DMS153 (cell line): ENCODE measurements around the gene NAALADL2.
"Not testable (repeated sequence)": the region's sequence is repeated elsewhere in the genome, so short reads cannot be mapped to it uniquely, and the experiment has no call there.

Source experiments
- DNase-seq: peaks from one replicate; lab custom pipeline; 2025; lab: John Stamatoyannopoulos, UW

NAALADL2 gene

DNA sequence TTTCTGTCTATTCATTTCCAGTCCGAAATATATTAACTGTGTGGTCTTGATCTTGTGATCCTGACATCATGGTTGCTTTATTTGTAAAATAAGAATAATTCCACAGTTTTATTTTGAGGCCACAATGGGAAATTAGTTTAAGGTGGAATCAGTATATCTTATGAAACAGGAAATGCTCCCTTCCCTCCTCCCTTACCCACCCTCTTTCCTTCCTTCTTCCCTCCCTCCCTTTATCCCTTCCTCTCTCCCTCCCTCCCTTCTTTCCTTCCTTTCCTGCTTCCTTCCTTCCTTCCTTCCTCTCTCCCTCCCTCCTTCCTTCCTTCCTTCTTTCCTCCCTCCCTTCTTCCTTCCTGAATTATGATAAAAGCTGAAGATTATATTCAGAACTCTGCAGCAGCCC lies 452.3 kb downstream of the NAALADL2 start:
- DNase-seq = no peak

DNA sequence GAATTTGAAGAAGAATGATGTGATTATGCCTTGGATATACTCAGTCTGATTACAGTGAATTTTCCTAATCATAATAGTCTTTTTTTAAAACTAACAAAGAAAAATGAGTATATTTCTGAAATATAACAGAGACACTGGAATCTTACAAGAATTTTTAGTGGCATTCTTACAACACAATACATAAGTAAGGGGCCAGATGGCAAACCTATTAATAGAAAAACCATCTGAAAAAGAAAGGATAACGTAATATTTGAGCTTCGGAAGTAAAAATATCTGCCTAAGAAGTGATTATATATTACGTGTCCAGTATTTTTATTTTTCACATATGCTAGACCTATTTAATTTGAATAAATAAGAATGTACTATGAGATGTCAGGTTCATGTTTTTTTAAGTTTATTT lies 452.8 kb downstream of the NAALADL2 start:
- no peak for DNase-seq

DNA sequence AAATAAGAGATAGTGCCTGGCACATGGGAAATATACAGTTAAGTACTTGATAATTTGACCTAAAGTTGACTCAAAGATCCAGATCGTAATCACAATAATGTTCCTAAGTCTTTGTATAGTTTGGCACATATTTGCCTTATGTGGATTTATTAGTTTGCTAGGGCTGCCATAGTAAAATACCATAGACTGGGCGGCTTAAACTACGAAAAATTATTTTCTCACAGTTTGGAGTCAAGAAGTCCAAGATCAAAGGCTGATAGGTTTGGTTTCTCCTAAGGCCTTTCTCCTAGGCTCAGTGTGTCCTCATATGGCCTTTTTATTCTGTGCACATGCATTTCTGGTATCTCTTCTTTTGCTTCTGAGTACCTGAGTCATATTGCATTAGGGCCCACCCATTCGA lies 453.7 kb downstream of the NAALADL2 start:
- DNase-seq = no peak

DNA sequence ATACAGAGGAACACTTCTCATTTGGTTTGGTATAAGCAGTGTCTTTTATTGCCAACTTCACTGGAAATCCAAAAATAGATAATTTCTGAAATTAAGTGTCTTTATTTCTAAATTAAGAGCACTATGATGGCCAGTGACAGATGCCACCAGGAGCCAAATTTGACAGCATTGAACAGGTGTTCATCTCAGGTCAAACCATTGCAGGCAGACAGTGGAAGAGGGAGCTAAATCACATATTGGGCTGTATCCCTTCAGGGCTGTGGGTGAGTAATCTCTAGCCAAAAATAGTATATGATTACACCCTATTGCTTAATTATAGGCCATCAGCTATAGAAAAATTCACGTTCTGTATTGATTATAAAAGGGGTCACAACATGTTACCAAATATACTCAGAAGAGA lies 457.7 kb downstream of the NAALADL2 start:
- no peak for DNase-seq

DNA sequence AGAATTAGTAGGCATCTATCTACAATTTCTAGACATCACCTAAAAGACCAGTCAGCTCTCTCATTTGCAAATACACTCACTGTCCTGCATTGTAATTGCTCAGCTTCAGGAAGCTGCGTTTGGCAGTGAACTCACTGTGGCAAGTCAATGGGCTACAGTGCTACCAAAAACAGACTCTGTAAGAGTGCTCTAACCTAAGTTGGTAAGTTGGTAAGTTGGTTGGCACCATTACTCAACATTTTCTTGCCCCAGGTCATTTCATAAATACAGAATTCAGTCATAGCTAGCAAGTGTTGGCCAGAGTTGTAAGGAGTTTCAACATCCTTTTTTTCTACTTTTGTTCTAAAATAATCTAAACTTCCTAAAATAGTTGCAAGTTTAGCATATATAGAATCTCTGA lies 466.3 kb downstream of the NAALADL2 start:
- no peak for DNase-seq

DNA sequence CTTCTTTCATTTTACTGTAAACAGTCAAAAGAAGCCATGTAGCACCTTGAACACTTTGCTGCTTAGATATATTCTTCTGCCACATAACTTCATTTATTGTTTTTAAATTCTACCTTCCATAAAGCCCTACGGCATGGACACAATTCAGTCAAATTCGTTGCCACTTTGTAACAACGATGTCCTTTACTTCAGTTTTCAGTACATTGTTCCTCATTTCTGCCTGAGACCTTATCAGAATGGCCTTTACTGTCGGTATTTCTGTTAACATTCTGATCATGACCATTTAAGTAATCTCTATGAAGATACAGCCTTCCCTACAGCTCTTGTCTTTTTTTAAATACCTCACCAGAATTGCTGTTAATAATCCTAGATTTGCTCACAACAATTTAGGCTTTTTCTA lies 466.9 kb downstream of the NAALADL2 start:
- DNase-seq = no peak

DNA sequence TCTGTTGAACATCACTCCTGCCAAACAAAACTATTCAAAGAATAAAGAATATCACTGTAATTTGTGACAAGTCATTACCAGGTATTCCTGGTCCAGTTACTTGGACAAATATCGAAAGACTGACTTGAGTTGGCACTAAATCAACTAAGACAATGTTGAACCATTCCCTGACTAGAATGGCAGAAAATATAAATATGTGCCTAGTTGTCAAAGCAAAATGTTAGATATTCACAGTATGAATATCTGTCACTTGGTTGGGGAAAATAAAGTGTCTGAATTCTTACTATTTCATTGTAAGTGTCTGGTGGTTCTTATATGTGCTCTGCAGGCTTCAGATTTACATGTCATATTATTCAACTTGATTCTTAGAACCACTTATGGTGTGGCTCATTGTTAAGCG lies 470.2 kb downstream of the NAALADL2 start:
- DNase-seq = no peak

DNA sequence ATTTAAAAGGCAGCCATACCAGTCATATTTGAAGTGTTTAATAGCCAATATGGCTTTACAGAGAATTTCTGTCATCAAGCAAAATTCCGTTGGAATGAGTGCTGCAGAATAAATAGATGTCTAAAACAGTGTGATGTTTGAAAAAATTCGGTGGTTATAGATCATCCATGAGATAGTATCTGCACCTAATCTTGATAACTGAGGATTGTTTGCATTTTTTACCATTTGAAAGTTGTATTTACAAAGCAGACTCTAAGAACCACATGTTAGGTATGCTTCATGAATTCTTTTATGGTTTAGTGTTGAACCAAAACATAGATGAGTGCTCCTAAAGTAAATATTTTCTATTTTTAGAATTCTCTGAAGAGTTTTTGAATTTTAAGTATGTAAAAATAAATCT lies 476.1 kb downstream of the NAALADL2 start:
- no peak for DNase-seq

DNA sequence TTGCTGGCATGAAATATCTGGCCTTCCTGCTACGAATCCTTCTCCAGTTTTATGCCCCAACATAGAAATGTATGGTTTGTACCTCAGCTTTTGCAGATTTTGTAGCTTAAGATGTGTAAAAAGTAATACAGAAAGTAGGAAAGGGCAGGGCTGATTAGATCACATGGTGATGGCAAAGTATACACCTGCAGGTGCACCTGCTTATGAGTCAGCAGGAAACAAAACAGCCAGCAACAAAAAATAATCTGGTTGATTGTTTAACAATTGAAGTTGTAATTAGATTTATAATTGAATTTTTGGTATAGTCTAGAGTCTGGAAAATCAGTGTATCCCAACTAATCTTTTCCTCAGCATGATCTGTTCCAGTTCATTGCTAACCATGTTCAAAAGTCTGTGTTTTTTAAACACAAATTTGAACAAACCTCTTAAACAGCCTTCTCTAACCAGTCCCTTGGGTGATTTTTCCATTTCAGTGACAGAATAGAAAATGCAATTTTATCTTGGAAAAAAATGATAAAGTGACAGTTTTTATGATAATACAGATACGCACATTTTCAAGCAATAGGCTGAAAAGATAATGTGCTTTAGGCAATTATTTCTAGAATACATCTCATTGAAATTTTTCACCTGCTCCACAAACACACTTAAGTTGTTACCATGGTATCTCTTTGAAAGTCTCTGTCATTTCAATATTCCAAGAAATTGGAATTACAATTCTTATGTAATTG lies 477.4 kb downstream of the NAALADL2 start:
- peak; percentile 31 for DNase-seq

DNA sequence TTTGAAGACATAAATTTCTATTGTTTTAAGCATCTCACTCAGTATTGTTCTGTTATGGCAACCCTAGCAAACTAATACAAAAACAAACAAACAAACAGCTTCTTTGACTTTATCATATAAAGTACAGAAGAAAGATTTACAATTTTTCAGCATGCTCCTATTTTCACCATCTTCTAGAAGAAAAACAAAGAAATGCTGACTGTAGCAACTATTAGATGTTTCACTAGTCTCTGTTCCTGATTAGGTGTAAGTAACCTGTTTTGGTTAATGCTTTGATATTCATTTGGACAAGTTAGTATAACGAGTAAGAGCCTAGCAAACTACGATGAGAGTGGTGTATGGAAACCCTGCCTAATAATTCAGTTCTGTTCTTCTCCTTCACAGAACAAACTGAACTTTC lies 478.5 kb downstream of the NAALADL2 start:
- no peak for DNase-seq

DNA sequence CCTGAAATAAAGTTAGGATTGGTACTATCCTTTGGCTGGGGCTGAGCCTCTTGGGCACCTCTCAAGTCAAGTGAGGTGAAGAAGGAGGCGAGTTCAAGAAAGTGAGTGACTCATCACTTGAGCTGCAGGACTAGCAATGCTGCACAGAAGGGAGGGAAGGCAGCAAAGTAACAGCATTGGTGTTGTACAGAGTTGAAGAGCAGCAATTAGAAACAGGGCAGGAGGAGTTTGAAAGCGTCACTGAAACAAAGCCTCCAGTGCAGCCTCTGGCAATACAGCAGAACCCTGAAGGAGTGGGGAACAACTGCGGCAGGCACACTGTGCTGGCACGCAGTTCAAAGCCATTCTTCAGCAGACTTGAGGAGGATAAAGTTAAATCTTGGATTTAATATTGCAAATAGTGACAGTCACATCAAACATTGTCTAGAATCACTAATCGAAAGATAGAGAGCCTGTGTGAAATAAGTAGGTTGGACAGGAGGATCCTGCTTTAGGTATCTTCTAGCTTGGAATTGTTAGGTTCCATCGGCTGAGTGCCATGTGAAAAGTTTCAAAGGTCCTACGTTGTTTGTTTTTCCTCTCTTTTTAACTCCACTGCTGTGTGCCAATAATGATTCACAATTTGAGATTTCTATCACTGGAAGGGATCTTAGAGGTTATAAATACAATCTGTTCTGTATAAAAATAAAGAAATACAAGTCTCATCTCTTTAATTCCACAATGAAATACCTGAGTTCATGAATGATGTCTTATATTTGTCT lies 479.8 kb downstream of the NAALADL2 start:
- no peak for DNase-seq

DNA sequence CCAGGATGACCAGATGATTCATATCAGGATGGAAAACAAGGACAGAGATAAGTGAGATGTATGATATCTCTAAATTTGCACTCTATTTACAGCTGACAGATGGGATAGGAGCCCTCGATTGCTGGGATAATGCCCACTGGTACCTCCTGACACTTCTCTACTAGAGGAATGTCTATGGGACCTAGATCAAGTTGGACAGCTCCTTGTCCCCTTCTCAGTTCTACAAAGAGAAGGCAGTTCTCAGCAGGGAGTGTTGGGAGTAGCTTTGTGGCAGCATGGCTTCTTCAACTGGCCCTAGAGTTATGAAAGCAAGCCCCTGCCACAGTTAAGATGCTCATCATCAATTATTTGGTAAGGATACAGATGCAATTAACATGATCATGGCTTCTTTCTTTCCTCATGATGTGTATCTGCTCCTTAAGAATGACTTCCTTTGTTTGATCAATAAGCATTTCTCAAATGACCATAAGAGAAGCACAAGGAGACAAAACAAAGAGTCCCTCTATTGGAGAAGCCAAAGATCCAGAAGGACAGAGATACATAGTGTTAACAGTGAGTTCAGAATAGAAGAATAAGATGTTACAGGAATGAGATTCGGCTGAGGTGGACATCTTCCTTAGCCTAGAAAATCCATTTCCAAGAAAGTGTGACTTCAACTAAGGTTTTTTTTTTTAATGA lies 481.3 kb downstream of the NAALADL2 start:
- no peak for DNase-seq

DNA sequence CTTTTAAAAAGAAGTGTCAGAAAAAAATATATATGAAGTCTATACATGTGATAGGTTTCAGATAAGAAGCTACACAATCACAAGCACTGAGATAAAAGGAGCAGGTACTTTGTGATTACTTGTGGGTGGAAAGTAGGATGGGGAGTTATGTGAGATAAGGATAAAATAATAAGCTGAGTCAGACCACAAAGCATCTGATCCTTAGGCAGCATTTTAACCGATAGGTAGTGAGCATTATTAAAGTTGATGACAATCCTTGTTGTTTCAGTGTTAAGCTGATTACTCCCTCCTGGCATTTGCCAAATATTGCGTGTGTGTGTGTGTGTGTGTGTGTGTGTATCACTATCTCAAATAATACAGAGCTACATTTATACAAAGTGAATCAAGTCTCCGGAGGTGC lies 483.1 kb downstream of the NAALADL2 start:
- no peak for DNase-seq

DNA sequence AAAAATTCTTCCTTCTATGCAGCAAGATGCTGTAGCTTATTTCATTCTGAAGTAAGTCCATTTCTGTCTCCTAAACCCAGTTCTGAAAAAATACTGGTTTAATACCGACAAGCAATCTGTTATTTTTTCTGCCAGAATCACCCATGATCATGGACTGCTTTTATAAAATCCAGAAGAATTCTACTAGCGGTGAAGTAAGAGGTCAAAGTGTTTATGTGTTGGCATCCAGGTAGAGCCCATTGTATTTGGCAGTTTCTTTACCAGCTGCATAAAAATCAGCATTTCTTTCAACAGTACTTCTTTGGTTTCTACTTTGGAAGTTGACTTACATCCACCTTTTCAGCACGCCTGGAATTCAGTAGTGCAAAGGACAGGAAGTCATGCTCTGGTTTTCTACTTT lies 484.8 kb downstream of the NAALADL2 start:
- DNase-seq = no peak

DNA sequence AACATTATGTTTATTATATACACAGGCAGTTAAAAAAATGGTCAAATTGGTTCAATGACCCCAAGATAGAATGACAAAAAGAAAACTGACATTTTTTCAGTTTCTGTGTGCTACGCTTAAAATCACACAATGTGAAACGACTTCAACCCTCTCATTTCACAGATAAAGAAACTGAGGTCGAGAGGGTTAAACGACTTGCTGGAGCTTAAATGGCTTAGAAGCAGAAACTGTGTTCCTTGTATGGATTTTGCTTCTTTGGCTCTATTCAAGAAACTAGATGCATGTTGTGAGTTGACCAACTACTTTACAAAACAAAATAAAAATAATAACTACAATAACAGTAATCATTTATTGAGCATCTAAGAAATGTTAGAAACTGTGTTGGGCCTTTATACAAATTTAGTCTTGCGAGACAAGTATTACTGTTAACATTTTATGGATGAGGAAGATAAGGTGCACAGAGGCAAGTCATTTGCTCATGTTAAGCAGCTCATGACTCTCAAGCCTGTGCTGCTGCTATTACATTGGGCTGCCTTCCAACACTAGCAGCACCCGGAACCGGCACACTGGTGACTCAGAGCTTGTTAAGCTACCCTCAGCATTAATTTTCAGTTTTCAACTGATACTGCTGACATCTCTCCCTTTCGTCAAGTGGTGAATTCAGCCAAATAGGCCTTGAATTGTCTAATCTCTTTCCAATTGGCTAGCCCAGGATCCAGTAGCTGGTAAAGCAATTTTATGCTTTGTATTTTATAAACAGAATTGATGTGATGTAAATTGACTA lies 487.6 kb downstream of the NAALADL2 start:
- peak; percentile 83 for DNase-seq

DNA sequence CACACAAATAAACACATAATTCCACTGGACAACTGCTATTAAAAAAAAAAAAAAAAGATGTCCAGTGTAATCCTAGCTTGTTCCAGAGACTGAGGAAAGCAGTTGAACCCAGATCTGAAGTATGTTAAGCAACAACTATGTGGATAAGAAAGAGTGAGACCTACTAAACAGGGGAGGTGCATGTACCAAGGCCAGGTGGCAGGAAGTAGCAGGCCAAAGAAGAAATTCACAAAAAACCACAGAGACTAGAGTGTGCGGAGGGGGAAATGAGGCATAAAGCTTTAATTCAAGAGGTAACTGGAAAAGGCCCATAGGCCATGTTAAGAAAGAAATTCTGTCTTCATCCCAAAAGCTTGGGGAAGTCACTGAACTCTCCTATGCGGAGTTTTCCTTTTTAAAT lies 490.0 kb downstream of the NAALADL2 start:
- DNase-seq = no peak

DNA sequence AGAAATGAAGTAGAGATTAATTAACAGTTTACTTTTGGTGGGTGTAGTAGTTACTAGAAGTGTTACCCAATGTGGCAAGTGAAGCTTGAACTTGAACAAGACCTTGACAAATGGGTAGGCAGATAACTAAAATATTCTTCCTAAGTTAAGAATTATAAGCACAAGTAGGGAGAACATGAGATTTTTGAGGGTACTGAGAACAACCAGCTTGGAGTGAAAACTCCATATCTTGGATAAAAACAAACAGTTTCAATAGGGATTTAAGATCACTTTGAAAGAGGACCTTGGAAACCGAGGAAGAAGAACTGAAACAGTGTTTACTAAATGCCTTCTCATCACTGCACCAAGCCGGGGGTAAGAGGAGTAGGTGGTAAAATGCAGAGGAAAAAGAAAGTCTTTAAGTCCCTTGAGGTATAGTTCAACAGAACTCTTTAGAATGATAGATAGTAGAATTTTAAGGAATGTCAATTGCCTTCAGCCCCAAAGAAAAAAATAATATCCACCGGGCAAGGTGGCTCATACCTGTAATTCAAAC lies 496.7 kb downstream of the NAALADL2 start:
- no peak for DNase-seq

DNA sequence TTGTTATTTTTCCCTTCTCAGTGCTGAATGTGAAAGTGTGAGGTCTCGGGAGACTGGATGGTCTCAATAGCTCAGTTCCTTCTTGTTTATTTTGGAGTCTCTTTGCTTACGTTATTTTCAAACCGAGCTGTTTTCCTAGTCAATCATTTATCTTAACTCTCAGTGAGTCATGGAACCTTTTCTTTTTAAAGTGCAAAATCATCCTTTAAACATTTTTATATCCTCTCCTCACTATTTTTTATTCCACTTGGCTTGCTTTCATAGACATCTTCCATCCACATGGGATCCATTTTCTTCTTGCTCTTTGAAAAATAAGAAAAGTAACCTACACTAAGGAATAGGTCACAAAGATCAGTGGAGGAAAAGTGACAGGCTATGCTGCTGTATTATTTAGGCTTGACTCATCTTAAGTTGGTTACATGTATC lies 497.8 kb downstream of the NAALADL2 start:
- no peak for DNase-seq

DNA sequence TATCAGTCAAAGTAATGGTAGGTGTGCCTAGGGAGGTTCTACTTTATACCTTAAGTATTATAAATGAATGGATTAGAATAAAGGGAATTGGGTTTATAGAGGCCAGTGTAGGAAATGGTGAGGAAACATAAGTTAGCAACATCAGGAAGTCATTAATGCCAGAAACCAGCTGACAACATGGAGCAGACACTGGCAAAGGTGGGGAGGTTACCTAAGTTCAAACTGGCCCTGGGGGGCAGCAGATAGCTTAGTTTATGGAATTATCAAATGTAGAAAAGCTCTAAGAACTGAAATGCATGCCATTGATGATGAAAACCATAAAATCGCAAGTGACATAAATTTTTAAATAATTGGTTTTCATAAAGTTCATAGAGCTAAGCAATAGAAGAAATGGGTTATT lies 498.6 kb downstream of the NAALADL2 start:
- no peak for DNase-seq

DNA sequence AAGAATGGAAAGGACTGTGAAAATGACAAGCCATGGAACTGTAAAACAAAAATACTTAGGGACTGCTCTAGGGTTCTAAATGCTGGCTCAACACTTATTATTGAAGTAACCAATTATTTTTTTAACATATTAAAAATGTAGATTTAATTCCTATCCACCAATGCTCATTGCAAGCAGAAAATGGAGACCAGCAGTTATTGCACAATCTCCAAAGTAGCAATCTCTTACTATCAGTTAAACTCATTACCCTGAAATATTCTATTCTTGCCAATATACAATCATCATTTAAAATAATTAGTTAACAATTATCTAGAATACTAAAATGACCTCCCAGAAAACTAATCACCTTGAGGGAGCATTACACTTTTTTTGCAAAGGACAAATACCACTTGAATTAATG lies 499.8 kb downstream of the NAALADL2 start:
- DNase-seq = no peak

DNA sequence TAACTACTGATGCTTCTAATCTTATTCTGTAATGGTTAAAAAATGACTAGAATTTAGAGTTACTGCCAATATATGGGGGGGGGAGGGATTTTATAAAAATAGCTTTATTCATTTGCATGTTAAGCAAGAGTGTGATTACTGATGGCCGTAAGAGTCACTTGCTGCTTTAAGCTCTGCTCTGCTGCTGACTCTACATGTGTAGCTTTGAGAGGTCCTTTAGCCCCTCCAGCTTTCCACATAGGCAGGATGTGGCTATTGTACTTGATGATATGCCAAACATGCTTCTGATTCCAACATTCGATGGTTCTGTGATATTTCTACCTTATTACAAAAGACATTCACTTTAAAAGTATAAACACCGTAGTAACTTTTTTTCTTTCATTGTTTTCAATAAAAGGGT lies 511.3 kb downstream of the NAALADL2 start:
- DNase-seq = not testable (repeated sequence)

DNA sequence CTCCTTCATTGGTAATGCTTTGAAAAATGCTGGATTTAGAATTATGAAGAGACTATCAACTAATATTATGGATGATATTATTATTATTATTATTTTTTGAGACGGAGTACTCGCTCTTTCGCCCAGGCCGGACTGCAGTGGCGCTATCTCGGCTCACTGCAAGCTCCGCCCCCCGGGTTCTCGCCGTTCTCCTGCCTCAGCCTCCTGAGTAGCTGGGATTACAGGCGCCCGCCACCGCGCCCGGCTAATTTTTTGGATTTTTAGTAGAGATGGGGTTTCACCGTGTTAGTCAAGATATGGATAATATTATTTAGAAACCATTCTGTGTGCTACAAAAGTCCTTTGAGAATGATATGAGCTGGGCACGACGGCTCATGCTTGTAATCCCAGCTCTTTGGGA lies 512.1 kb downstream of the NAALADL2 start:
- not testable (repeated sequence) for DNase-seq
